HepG2 (cell line): Measurements from ENCODE around the gene DROSHA. TPM values are rescaled to one million over a fixed set of nuclear protein-coding genes. Genes with fewer than 3 reads are reported as not detected.
A peak's percentile ranks its signal among the peaks of the same experiment; 100 is the strongest.

Experiments used
- ATAC-seq: fragments of 200-7000 bp; cut with Tn5 transposase; 3 replicates; pipeline ENCODE4 v1.9.1; 2020; ENCODE audit warnings: mild to moderate bottlenecking, moderate library complexity
- BruUV-seq: library from RNA; stranded (reverse); fragments of 400-500 nt; replicated peaks from 2 replicates; lab custom pipeline; 2021; lab: Mats Ljungman, UMichigan
- CTCF ChIA-PET: fragments of 300-600 bp; formaldehyde crosslinking; extraction: SDS; loops from one replicate; lab custom pipeline; 2021; ENCODE audit warnings: low total read pairs, inconsistent platforms, low intra/inter-chr PET ratio; lab: Yijun Ruan, JAX
- POLR2A ChIA-PET: fragments of 350-600 bp; sonication (Branson Sonifier 250); formaldehyde crosslinking; loops from one replicate; lab custom pipeline; 2020; ENCODE audit warnings: antibody characterized with exemption, inconsistent platforms; lab: Yijun Ruan, JAX
- DNase-seq: peaks from one replicate; pipeline ENCODE4 v3.0.0-alpha.2; 2015; ENCODE audit warnings: low spot score
- FAIRE-seq: peaks from 3 replicates; lab custom pipeline; 2011; peaks lifted over from hg19 to GRCh38; lab: Jason Lieb, UNC
- H2AFZ ChIP-seq: one replicate; pipeline ENCODE4 v1.6.1; 2011; ENCODE audit warnings: low read length, inconsistent platforms
- H3K27ac ChIP-seq: fragments of 300-600 bp; 3 replicates; pipeline ENCODE4 v1.8.0; 2011; ENCODE audit warnings: mixed run types, mild to moderate bottlenecking, mixed read lengths, low read length, inconsistent platforms; ENCODE audit not compliant: insufficient read depth; ENCODE audit errors: extremely low read length
- H3K27me3 ChIP-seq, 2 experiments: fragments of 200-600 bp in 1 of 2; 2 replicates in 1 of 2; 3 replicates in 1 of 2; pipeline versions ENCODE4 v1.6.0 to v1.8.0; 2011; ENCODE audit warnings: low read length in 2 of 2, mild to moderate bottlenecking in 2 of 2, moderate library complexity in 2 of 2, inconsistent platforms in 1 of 2; ENCODE audit not compliant: insufficient read depth in 2 of 2, control insufficient read depth in 1 of 2
- H3K36me3 ChIP-seq, 2 experiments: fragments of 200-600 bp in 1 of 2; replicated peaks in 1 of 2; 2 replicates in 1 of 2; 3 replicates in 1 of 2; pipeline versions ENCODE4 v1.5.1 to v1.8.0; 2011; ENCODE audit warnings: low read length in 2 of 2, inconsistent platforms in 1 of 2; ENCODE audit not compliant: insufficient read depth in 2 of 2, control insufficient read depth in 1 of 2
- H3K4me1 ChIP-seq: 2 replicates; pipeline ENCODE4 v1.5.1; 2012; ENCODE audit warnings: low read length, inconsistent platforms; ENCODE audit not compliant: insufficient read depth
- H3K4me2 ChIP-seq: 2 replicates; pipeline ENCODE4 v1.6.0; 2011; ENCODE audit warnings: low read depth, low read length, inconsistent platforms
- H3K4me3 ChIP-seq, 3 experiments: fragments of 200-600 bp in 1 of 3; sonication (generic), shearing (Covaris generic) in 1 of 3; replicated peaks in 1 of 3; 2 replicates each; pipeline ENCODE4 v1.5.1; 2011 to 2016; ENCODE audit warnings: low read length in 3 of 3, inconsistent platforms in 2 of 3, low read depth in 2 of 3, mild to moderate bottlenecking in 2 of 3, control low read depth in 1 of 3, mixed read lengths in 1 of 3; ENCODE audit not compliant: insufficient read depth in 1 of 3
- H3K79me2 ChIP-seq: one replicate; pipeline ENCODE4 v1.6.1; 2011; ENCODE audit warnings: low read length, inconsistent platforms; ENCODE audit not compliant: insufficient read depth
- H3K9ac ChIP-seq: 2 replicates; pipeline ENCODE4 v1.6.0; 2011; ENCODE audit warnings: mild to moderate bottlenecking, low read depth, low read length, inconsistent platforms; ENCODE audit not compliant: insufficient read depth
- H3K9me3 ChIP-seq: 2 replicates; pipeline ENCODE4 v1.5.1; 2012; ENCODE audit warnings: mild to moderate bottlenecking, low read length
- H4K20me1 ChIP-seq: 2 replicates; pipeline ENCODE4 v1.6.0; 2011; ENCODE audit warnings: inconsistent platforms, mild to moderate bottlenecking, low read length, moderate library complexity; ENCODE audit not compliant: insufficient read depth
- CBX1 ChIP-seq: IDR thresholded peaks from one replicate; pipeline ENCODE4 v1.6.1; 2016; ENCODE audit warnings: antibody characterized with exemption, low read depth
- CCDC6 ChIP-seq: sonication (generic); formaldehyde crosslinking; IDR thresholded peaks from 2 replicates; pipeline ENCODE4 v1.8.1; 2022; ENCODE audit warnings: mild to moderate bottlenecking, missing genetic modification reagents, moderate library complexity
- GTF2F1 ChIP-seq: fragments of 150-350 bp; IDR thresholded peaks from 2 replicates; pipeline ENCODE4 v1.6.1; 2014; ENCODE audit warnings: low read length
- HMG20A ChIP-seq: IDR thresholded peaks from 2 replicates; pipeline ENCODE4 v1.6.1; 2016; ENCODE audit warnings: borderline replicate concordance
- KDM2A ChIP-seq: sonication (generic); formaldehyde crosslinking; IDR thresholded peaks from 2 replicates; pipeline ENCODE4 v1.4.0; 2020; ENCODE audit warnings: low read depth, missing genetic modification reagents, borderline replicate concordance
- KLF11 ChIP-seq: IDR thresholded peaks from 2 replicates; pipeline ENCODE4 v1.6.1; 2016; ENCODE audit warnings: missing compliant biosample characterization
- MIXL1 ChIP-seq: IDR thresholded peaks from 2 replicates; pipeline ENCODE4 v1.6.1; 2016
- MXI1 ChIP-seq: IDR thresholded peaks from 3 replicates; pipeline ENCODE4 v1.6.1; 2012; ENCODE audit warnings: low read depth, low read length, inconsistent platforms, borderline replicate concordance
- RXRA ChIP-seq: sonication (generic); formaldehyde crosslinking; IDR thresholded peaks from 2 replicates; pipeline ENCODE4 v1.5.1; 2020; ENCODE audit warnings: missing genetic modification reagents
- SAP130 ChIP-seq: IDR thresholded peaks from 2 replicates; pipeline ENCODE4 v1.6.1; 2016; ENCODE audit warnings: low read depth
- SMAD1 ChIP-seq: sonication (generic); formaldehyde crosslinking; IDR thresholded peaks from 2 replicates; pipeline ENCODE4 v1.4.0; 2020; ENCODE audit warnings: missing genetic modification reagents, low read depth, mild to moderate bottlenecking, borderline replicate concordance
- ZBTB42 ChIP-seq: sonication (generic); formaldehyde crosslinking; IDR thresholded peaks from 2 replicates; pipeline ENCODE4 v1.5.0; 2020; ENCODE audit warnings: mild to moderate bottlenecking, missing genetic modification reagents
- ZNF660 ChIP-seq: sonication (generic); formaldehyde crosslinking; IDR thresholded peaks from 2 replicates; pipeline ENCODE4 v1.5.1; 2020; ENCODE audit warnings: mild to moderate bottlenecking, low read depth, missing genetic modification reagents, borderline replicate concordance
- ZNF841 ChIP-seq: sonication (generic); formaldehyde crosslinking; IDR thresholded peaks from 2 replicates; pipeline ENCODE4 v1.8.1; 2023; ENCODE audit warnings: missing genetic modification reagents, borderline replicate concordance
- ZNF878 ChIP-seq: sonication (generic); formaldehyde crosslinking; IDR thresholded peaks from 2 replicates; pipeline ENCODE4 v1.8.1; 2023; ENCODE audit warnings: mild to moderate bottlenecking, missing genetic modification reagents, moderate library complexity
- WGBS: methylation state at CpG from one replicate; pipeline ENCODE4 v1.1.6; 2017; ENCODE audit warnings: low lambda C conversion rate; 5-methylcytosine and 5-hydroxymethylcytosine counted together
- in situ Hi-C: cut with HindIII; loops from 2 replicates; pipeline ENCODE4 v1.10.0; 2017; ENCODE audit warnings: low pct_unique_long_range_greater_than_20kb; ENCODE audit not compliant: extremely low pct_ligation_motif_present
- intact Hi-C: fragments of 100-400 bp; cut with micrococcal nuclease; formaldehyde crosslinking; loops from one replicate; pipeline ENCODE4 v1.10.0; 2022; ENCODE audit not compliant: unreplicated experiment
- polyA plus RNA-seq, 8 experiments: library from polyadenylated mRNA; depleted of rRNA in 3 of 8; stranded (reverse) in 7 of 8; unstranded in 1 of 8; fragments of >200 nt; fragmentation: Illumina TruSeq in 4 of 8; extraction: Trizol in 4 of 8; gene quantifications; 2 replicates each; pipeline versions ENCODE4 v1.2.1 to v1.2.3, GENCODE V29; 2011 to 2016; ENCODE audit warnings: low read depth in 4 of 8, missing spikeins in 1 of 8, mixed read lengths in 1 of 8; ENCODE audit not compliant: insufficient read depth in 1 of 8
- total RNA-seq, 5 experiments: library from RNA; depleted of rRNA; stranded (reverse); fragments of >200 nt; fragmentation: Illumina TruSeq; extraction: Trizol; gene quantifications; 2 replicates each; pipeline ENCODE4 v1.2.3, GENCODE V29; 2016; ENCODE audit warnings: low read depth in 1 of 5
- TF ChIP-seq, protein P1 (sequence below): sonication (generic); formaldehyde crosslinking; IDR thresholded peaks from 2 replicates; pipeline ENCODE4 v1.4.0; 2020; ENCODE audit warnings: missing genetic modification reagents
- TF ChIP-seq, protein P2 (sequence below): sonication (generic); formaldehyde crosslinking; conservative IDR thresholded peaks from 2 replicates; pipeline ENCODE4 v1.4.0; 2020; ENCODE audit warnings: missing genetic modification reagents
- TF ChIP-seq, protein P3 (sequence below): IDR thresholded peaks from 2 replicates; pipeline ENCODE4 v1.6.1; 2012; ENCODE audit warnings: inconsistent platforms
- TF ChIP-seq, protein P4 (sequence below): sonication (generic); formaldehyde crosslinking; IDR thresholded peaks from 2 replicates; pipeline ENCODE4 v1.4.0; 2020; ENCODE audit warnings: mild to moderate bottlenecking, missing genetic modification reagents
- TF ChIP-seq, protein P5 (sequence below): sonication (generic); formaldehyde crosslinking; IDR thresholded peaks from 2 replicates; pipeline ENCODE4 v1.4.0; 2020; ENCODE audit warnings: mild to moderate bottlenecking, missing genetic modification reagents
- TF ChIP-seq, protein P6 (sequence below): IDR thresholded peaks from 2 replicates; pipeline ENCODE4 v1.6.1; 2016; ENCODE audit warnings: missing compliant biosample characterization, missing genetic modification reagents, borderline replicate concordance

DROSHA gene
- total and polyA plus RNA-seq, 2 of the 13 experiments (the other 11 are each of a cell fraction or from before 2014, with no cell fraction given), result 22.3 to 29.4 TPM

DNA sequence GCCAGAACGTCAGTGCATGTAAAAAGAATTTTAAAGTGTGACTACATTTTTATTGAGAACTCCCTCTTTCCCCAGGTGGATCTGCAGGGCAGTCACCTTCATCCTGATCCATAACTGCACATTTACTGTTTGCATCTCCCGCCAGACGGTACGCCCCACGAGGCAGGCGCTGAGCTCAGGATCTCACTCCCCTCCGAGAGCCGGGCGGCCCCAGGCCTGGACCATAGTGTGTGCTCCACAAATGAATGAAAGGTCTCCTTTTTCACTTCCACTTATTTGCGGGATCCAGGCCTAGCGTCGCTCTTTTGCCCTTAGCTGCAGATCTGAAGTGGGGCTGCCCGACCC is 378 bp downstream of the DROSHA start:
- POLR2A ChIA-PET, result interaction anchor here (0.6 to 1.3 kb wide), 4 partner anchors 9 to 26 kb away, joined by 3 read pairs; no protein-coding TSS in a partner anchor
- intact Hi-C loops, result no loop called here
- 0 out of 2 replicates have a peak, but pooled peaks have one; percentile 2 for TF ChIP-seq KLF11 (CRISPR knock-in tag)
- peak; percentile 74 for TF ChIP-seq SAP130 (CRISPR knock-in tag)
- no peak for TF ChIP-seq GTF2F1
- no peak for TF ChIP-seq HMG20A (CRISPR knock-in tag)
- TF ChIP-seq CCDC6 (CRISPR knock-in tag), result no peak
- TF ChIP-seq MXI1, result peak; percentile 73; the same call in 2 of the 3 replicates
- no peak for TF ChIP-seq ZNF841 (CRISPR knock-in tag)
- no peak for TF ChIP-seq RXRA (CRISPR knock-in tag)
- TF ChIP-seq, protein P1, sequence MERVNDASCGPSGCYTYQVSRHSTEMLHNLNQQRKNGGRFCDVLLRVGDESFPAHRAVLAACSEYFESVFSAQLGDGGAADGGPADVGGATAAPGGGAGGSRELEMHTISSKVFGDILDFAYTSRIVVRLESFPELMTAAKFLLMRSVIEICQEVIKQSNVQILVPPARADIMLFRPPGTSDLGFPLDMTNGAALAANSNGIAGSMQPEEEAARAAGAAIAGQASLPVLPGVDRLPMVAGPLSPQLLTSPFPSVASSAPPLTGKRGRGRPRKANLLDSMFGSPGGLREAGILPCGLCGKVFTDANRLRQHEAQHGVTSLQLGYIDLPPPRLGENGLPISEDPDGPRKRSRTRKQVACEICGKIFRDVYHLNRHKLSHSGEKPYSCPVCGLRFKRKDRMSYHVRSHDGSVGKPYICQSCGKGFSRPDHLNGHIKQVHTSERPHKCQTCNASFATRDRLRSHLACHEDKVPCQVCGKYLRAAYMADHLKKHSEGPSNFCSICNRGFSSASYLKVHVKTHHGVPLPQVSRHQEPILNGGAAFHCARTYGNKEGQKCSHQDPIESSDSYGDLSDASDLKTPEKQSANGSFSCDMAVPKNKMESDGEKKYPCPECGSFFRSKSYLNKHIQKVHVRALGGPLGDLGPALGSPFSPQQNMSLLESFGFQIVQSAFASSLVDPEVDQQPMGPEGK (CRISPR knock-in tag), result no peak
- TF ChIP-seq ZNF660 (CRISPR knock-in tag), result no peak
- 0 out of 2 replicates have a peak, but pooled peaks have one; percentile 10 for TF ChIP-seq ZNF878 (CRISPR knock-in tag)
- no peak for TF ChIP-seq ZBTB42
- TF ChIP-seq, protein P2, sequence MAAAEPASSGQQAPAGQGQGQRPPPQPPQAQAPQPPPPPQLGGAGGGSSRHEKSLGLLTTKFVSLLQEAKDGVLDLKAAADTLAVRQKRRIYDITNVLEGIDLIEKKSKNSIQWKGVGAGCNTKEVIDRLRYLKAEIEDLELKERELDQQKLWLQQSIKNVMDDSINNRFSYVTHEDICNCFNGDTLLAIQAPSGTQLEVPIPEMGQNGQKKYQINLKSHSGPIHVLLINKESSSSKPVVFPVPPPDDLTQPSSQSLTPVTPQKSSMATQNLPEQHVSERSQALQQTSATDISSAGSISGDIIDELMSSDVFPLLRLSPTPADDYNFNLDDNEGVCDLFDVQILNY (CRISPR knock-in tag), result 0 out of 2 replicates have a peak, but pooled peaks have one; percentile 33
- TF ChIP-seq, protein P3, sequence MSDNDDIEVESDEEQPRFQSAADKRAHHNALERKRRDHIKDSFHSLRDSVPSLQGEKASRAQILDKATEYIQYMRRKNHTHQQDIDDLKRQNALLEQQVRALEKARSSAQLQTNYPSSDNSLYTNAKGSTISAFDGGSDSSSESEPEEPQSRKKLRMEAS, result peak; percentile 50; the same call in 1 of the 2 replicates
- TF ChIP-seq SMAD1 (CRISPR knock-in tag), result no peak
- TF ChIP-seq CBX1, result no peak
- TF ChIP-seq, protein P4, sequence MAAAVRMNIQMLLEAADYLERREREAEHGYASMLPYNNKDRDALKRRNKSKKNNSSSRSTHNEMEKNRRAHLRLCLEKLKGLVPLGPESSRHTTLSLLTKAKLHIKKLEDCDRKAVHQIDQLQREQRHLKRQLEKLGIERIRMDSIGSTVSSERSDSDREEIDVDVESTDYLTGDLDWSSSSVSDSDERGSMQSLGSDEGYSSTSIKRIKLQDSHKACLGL (CRISPR knock-in tag), result peak; percentile 37; the same call in 1 of the 2 replicates
- TF ChIP-seq, protein P5, sequence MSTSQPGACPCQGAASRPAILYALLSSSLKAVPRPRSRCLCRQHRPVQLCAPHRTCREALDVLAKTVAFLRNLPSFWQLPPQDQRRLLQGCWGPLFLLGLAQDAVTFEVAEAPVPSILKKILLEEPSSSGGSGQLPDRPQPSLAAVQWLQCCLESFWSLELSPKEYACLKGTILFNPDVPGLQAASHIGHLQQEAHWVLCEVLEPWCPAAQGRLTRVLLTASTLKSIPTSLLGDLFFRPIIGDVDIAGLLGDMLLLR (CRISPR knock-in tag), result peak; percentile 59; the same call in 1 of the 2 replicates
- no peak; the same call in 1 of the 2 replicates for TF ChIP-seq KDM2A (CRISPR knock-in tag)
- TF ChIP-seq, protein P6, sequence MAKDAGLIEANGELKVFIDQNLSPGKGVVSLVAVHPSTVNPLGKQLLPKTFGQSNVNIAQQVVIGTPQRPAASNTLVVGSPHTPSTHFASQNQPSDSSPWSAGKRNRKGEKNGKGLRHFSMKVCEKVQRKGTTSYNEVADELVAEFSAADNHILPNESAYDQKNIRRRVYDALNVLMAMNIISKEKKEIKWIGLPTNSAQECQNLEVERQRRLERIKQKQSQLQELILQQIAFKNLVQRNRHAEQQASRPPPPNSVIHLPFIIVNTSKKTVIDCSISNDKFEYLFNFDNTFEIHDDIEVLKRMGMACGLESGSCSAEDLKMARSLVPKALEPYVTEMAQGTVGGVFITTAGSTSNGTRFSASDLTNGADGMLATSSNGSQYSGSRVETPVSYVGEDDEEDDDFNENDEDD (CRISPR knock-in tag), result peak; percentile 77; the same call in 1 of the 2 replicates
- TF ChIP-seq MIXL1 (CRISPR knock-in tag), result 0 out of 2 replicates have a peak, but pooled peaks have one; percentile 9

More for the DNA sequence above, 378 bp downstream of the DROSHA start:
- peaks cover 36% of the 10 kb centered on the region for H3K4me1 ChIP-seq
- H3K36me3 ChIP-seq, result peaks cover 9 to 25% of the 10 kb centered on the region in 2 experiments
- CTCF ChIA-PET, result no interaction called here
- no peak overlapping the region for H2AFZ ChIP-seq
- FAIRE-seq (no peak), DNase-seq (peak; percentile 15), ATAC-seq (peak; percentile 69)
- whole genome bisulfite sequencing, result 0% methylated on average over 13 of the region's 13 CpGs
- in situ Hi-C loops, result no loop called here
- peak overlapping the region; percentile 63 to 82 (median 81) for H3K4me3 ChIP-seq
- H3K4me2 ChIP-seq, result peak overlapping the region; percentile 80
- H4K20me1 ChIP-seq, result no peaks in the 10 kb centered on the region
- H3K27ac ChIP-seq, result peak overlapping the region; percentile 85
- H3K9me3 ChIP-seq, result no peaks in the 10 kb centered on the region
- H3K9ac ChIP-seq, result peak overlapping the region; percentile 90
- peaks cover 25% of the 10 kb centered on the region for H3K79me2 ChIP-seq
- BruUV-seq, result no TSS peak
- H3K27me3 ChIP-seq, result no peaks in the 10 kb centered on the region; a peak in 1 of 5 replicates
